SKM-1 treated with dmso at 0.1 percent for 144 hours (cell line): ENCODE data around the gene RBBP8.
A peak's percentile ranks its signal among the peaks of the same experiment; 100 is the strongest.
"Not testable (repeated sequence)": the region's sequence is repeated elsewhere in the genome, so short reads cannot be mapped to it uniquely, and the experiment has no call there.

Experiments
- DNase-seq: peaks from one replicate; lab custom pipeline; 2025; ENCODE audit not compliant: unreplicated experiment; lab: John Stamatoyannopoulos, UW

RBBP8 gene

GRCh38 chr18:22939649-22940048, 6.5 kb downstream of the RBBP8 start:
- DNase-seq: no peak

DNA sequence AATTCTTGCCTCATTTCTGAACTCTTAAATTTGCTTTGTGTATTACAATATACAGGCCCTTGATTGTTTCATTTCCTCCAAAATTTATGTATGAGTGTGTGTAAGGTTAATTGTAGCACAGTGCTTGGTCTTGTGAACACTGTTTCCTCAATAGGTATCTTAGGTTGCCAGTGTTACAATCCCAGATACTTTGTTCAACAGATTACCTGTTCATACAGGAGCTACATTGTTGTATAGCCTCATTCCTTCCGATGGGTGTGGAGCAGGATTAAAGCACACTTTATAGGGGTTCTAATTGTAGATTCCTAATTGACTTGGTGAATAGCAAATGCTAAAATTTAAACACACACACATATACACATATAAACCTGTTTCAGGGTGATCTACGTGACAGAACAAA, 10.7 kb downstream of the RBBP8 start:
- no peak for DNase-seq

GRCh38 chr18:22946217-22946616, 13.1 kb downstream of the RBBP8 start:
- DNase-seq: no peak

GRCh38 chr18:22946846-22947245, 13.7 kb downstream of the RBBP8 start:
- no peak for DNase-seq

DNA sequence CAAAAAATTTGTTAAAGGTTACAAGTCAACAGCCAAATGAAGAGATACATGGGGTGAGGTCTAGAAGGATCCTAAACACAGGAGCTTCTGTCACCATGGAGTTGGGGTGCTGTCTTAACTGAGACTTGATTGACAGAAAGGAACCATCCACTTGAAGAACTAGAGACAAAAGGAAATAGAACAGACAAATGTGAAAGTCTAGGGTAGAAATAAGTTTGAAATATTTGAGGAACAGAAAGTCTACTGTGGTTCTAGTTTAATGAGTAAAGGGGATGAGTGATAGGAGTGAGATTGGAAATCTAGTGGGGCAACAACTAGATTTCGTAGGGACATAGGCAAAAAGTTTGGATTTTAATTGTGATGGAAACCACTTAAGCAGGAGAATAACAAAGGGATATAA, 18.7 kb downstream of the RBBP8 start:
- DNase-seq: no peak

DNA sequence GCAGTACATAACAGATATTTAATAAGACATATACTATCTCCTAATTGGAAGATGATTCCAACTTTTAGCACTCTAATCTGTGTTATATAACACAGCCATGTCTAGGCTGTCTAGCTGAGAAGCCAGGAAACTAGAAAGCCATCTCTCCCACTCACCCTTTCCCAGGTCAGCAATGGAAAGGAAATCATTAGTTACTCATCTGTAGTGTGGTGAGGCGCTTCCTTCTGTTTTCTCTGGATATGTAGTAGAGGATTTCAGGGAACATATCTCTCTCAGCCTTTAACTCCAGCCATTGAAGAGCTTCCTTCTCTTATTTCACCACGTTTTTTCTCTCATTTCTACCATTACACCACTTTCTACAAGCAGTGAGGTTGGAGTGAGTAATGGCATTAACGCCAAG, 19.4 kb downstream of the RBBP8 start:
- DNase-seq: no peak

DNA sequence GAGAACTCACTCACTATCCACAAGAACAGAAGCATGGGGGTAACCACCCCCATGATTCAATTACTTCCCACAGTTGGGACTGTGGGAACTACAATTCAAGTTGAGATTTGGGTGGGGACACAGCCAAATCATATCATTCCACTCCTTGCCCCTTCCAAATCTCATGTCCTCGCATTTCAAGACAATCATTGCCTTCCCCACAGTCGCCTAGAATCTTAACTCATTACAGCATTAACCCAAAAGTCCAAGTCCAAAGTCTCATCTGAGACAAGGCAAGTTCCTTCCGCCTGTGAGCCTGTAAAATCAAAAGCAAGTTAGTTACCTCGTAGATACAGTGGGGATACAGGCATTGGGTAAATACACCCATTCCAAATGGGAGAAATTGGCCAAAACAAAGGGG, 20.9 kb downstream of the RBBP8 start:
- DNase-seq: not testable (repeated sequence)

- DNase-seq: no peak
These were observed 23.1 kb downstream of the RBBP8 start for GRCh38 chr18:22956226-22956625.

- no peak for DNase-seq
These were observed 28.0 kb downstream of the RBBP8 start for GRCh38 chr18:22961156-22961555.

DNA sequence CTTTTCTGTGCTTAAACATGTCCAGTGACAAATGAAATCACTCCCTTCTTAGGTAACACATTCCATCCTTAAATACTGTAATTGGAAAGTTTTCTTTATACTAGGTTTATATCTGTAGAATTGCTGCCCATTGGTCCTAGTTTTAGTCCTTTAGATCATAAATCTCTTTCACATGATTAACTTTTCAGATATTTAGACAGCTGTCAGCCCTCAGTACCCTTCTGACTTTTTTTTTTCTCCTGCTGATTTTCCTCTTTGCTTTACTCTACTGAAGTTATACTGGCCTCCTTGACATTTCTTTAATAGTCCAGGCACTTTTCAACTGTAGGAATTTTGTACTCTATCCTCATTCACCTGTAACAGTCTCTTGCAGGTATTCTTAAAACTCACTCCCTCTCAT, 28.9 kb downstream of the RBBP8 start:
- no peak for DNase-seq

- DNase-seq: no peak
These were observed 31.0 kb downstream of the RBBP8 start for GRCh38 chr18:22964116-22964515.

- no peak for DNase-seq
These were observed 31.6 kb downstream of the RBBP8 start for GRCh38 chr18:22964722-22965121.

GRCh38 chr18:22971038-22971437, 37.9 kb downstream of the RBBP8 start:
- DNase-seq: no peak

GRCh38 chr18:22974001-22974400, 40.9 kb downstream of the RBBP8 start:
- no peak for DNase-seq

DNA sequence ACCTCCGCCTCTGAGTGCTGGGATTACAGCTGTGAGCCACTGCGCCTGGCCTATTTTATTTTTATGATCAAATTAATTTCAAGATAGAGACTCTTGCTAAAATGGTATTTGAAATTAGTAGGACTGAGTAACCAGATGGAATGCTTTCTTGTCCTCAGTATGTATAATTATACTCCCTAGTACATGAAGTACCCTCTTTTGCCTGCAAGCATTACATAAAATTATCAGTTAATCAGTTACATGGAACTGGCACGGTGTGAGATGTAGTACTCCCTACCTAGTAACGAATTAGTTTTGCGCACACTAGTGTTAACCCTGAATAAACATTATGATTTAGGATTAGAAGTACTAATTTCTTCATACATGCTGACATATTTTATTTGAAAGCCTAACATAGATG, 41.6 kb downstream of the RBBP8 start:
- DNase-seq: no peak

DNA sequence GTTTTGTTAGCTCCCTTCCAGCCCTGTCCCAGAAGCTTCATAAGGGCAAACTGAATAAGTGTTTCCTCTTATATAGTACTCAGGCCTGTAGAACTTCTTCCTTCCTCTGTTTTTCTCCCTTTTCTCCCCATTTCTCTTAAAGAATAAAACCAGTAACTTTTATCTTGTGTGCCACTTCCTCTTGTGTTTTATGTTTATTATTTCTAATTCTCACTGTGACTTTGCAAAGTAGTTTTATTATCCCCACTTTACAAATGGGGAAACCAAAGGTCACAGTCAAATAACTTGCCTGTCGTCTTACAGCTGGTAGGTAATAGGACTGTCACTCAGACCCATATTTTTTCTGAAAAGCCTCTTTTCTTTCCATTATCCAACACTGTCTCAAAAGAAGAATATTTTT, 42.4 kb downstream of the RBBP8 start:
- no peak for DNase-seq

DNA sequence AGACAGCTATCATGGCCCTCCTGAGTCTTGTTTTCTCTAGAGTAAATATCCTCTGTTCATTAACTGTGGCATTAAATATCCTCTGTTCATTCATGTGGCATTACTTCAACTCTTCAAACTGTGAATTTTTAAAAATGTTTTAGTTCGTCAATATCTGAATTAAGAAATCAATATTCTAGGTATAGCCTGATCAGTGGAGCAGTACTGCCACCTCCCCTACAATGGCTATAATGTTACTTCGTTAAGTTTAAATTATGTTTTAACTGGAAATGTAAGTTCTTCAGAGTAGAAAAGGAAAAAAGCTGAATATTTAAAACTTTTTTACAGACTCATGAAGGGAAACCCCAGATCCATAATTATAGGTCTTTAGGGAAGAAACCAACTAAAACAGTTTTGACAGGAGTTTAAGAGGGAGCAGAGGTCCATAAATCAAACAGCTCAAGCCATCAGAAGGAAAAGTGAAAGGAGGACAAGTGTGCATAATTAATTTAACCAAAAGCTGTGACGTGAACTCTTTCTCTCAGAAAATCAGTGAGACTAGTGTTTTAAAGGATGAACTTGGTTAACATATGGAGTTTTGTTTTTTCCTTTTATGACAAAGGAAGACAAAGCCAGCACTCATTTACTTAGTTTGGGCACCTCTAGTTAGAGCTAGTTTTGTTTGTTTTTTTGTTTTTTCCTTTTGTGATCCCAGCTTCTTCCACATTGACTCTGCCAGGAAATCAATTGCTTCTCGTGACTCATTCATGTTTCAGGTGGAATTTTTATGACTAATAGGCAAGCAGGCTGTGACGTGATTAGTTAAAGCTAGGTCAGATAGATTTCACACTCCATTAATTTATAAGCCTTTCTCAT, 44.9 kb downstream of the RBBP8 start:
- no peak for DNase-seq

DNA sequence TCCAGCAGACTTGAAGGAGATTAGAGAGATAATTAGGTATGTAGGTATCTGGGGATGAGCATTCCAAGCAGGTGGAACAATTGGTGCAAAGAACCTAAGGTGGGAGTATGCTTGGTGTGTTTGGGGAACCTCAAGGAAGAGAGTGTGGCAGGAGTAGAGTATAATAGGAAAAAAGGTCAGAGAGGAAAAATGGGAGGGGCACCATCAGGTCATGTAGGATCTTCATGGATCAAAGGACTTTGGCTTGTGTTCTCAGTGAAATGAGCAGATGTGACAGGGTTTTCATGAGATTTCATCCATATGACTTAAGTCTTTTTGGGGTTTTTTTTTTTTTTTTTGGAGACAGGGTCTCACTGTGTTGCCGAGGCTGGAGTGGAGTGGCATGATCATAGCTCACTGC, 47.3 kb downstream of the RBBP8 start:
- no peak for DNase-seq

DNA sequence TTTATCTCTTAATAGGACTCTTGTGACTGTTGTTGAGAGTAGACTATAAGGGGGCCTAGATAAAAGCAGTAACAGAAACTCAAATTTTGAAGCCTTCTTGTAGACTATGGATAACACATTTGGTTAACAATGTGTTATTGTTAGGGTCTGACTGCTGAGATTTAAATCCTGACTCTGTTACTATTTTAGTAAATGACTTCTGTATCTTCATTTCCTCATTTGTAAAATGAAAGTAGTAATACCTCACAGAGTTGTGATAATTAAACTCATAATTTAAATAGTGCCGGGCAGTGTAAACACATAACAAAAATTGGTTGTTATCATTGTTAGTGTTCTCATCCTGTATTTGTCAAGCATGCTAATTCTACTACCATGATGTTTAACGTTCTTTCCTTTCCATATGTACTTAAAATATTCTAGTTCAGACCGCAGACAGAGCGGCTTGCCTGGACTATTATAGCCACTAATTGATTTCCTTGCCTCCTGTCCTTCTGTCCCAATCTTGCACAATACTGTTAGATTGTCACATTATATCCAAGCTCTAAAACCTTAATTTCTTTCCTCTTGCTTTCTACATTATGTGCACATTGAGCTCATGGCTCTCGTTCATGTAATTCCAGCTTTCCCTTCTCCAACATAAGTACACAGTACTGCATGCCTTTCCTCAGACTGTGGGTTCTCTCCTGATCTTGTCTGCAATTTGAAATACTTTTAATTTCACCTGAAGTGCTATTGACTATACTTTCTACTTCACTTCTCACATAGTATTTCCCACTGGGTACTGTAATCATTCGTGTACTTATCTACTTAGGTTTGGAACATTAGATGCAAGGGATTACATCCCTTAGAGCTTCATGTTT, 48.4 kb downstream of the RBBP8 start:
- no peak for DNase-seq

GRCh38 chr18:22983175-22983574, 50.0 kb downstream of the RBBP8 start:
- DNase-seq: peak; percentile 47

DNA sequence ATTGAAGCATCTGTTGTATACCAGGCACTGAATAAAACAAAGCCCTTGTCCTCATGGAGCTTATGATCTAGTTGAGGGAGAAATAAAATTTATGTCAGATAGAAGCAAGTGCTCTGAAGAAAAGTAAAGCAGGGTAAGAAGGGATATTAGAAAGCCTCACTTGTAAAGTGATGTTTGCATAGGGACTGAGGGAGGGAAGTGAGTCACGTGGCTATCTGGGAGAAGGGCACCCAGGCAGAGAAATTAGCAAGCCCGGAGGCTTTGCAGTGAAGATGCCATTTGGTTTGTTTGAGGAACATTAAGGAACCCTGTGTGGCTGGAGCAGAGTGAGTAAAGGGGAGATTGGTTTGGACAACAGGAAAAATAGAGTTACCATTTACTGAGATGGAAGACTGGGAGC, 52.1 kb downstream of the RBBP8 start:
- DNase-seq: no peak

DNA sequence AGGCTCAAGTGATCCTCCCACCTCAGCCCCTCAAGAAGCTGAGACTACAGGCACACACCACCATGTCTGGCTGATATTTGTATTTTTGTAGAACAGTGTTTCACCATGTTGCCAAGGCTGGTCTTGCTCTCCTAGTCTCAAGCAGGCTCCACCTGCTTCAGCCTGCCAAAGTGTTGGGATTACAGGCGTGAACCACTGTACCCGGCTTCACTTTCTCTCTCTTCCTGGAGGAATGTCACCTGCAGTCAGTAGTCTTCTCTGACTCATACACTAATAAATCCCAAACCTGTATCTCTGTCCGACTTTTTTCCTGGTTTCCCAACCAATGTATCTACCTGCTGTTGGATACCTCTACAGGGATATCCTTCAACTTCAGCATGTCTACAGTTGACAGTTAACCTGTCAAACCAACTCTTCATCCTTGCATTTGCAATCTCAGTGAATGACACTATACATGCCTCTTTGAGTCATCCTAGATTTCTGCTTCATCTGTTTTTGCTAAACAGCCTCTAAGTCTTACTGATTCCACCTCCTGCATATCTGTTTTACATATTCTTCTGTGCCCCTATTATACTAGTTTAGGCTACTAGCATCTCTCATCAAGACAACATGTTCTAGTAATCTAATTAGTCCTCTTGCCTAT, 54.5 kb downstream of the RBBP8 start:
- no peak for DNase-seq
